Keratinocyte (primary cell): Measurements from ENCODE around the gene TPM3. TPM values are rescaled to one million over a fixed set of nuclear protein-coding genes. Genes with fewer than 3 reads are reported as not detected.

Experiments
- DNase-seq: peaks from one replicate; pipeline ENCODE4 v3.0.0-alpha.2; 2011; ENCODE audit warnings: low read depth, missing footprints, low spot score
- FAIRE-seq: peaks from 2 replicates; lab custom pipeline; 2011; peaks lifted over from hg19 to GRCh38; lab: Jason Lieb, UNC
- H2AFZ ChIP-seq: 2 replicates; pipeline ENCODE4 v1.6.0; 2012; ENCODE audit warnings: low read length, control low read depth, inconsistent platforms; ENCODE audit not compliant: control insufficient read depth
- H3K27ac ChIP-seq: 2 replicates; pipeline ENCODE4 v1.5.1; 2011; ENCODE audit warnings: low read length; ENCODE audit not compliant: control insufficient read depth, insufficient read depth
- H3K27me3 ChIP-seq: 3 replicates; pipeline ENCODE4 v1.6.0; 2011; ENCODE audit warnings: low read length; ENCODE audit not compliant: control insufficient read depth, insufficient read depth; ENCODE audit errors: extremely low read depth
- H3K36me3 ChIP-seq, 2 experiments: 2 replicates in 1 of 2; 3 replicates in 1 of 2; pipeline ENCODE4 v1.5.1; 2011; ENCODE audit warnings: low read length in 2 of 2, mild to moderate bottlenecking in 1 of 2; ENCODE audit not compliant: control insufficient read depth in 2 of 2, insufficient read depth in 2 of 2; ENCODE audit errors: extremely low read depth in 1 of 2
- H3K4me1 ChIP-seq: 3 replicates; pipeline ENCODE4 v1.5.1; 2011; ENCODE audit warnings: low read length; ENCODE audit not compliant: control insufficient read depth, insufficient read depth; ENCODE audit errors: extremely low read depth
- H3K4me2 ChIP-seq: 3 replicates; pipeline ENCODE4 v1.6.0; 2011; ENCODE audit warnings: low read depth, low read length; ENCODE audit not compliant: control insufficient read depth, insufficient read depth; ENCODE audit errors: extremely low read depth
- H3K4me3 ChIP-seq, 3 experiments: fragments of 200-600 bp in 1 of 3; sonication (generic) in 1 of 3; 2 replicates in 2 of 3; 3 replicates in 1 of 3; pipeline ENCODE4 v1.5.1; 2011 to 2016; ENCODE audit warnings: low read length in 3 of 3, mild to moderate bottlenecking in 3 of 3, control low read depth in 2 of 3, inconsistent platforms in 1 of 3, low read depth in 1 of 3, mixed read lengths in 1 of 3, mixed run types in 1 of 3, moderate library complexity in 1 of 3; ENCODE audit not compliant: control insufficient read depth in 2 of 3, insufficient read depth in 2 of 3; ENCODE audit errors: extremely low read depth in 1 of 3
- H3K79me2 ChIP-seq: 2 replicates; pipeline ENCODE4 v1.6.0; 2012; ENCODE audit warnings: low read length; ENCODE audit not compliant: control insufficient read depth, insufficient read depth
- H3K9ac ChIP-seq: 3 replicates; pipeline ENCODE4 v1.6.0; 2011; ENCODE audit warnings: low read length; ENCODE audit not compliant: control insufficient read depth, insufficient read depth; ENCODE audit errors: extremely low read depth
- H3K9me1 ChIP-seq: 3 replicates; pipeline ENCODE4 v1.6.0; 2011; ENCODE audit warnings: low read length; ENCODE audit not compliant: control insufficient read depth, insufficient read depth; ENCODE audit errors: extremely low read depth
- H3K9me3 ChIP-seq: 2 replicates; pipeline ENCODE4 v1.5.1; 2012; ENCODE audit warnings: low read depth, low read length; ENCODE audit not compliant: control insufficient read depth
- H4K20me1 ChIP-seq: 3 replicates; pipeline ENCODE4 v1.6.0; 2011; ENCODE audit warnings: low read length; ENCODE audit not compliant: control insufficient read depth, insufficient read depth; ENCODE audit errors: extremely low read depth
- CTCF ChIP-seq, 3 experiments: IDR thresholded peaks in 1 of 3; conservative IDR thresholded peaks in 1 of 3; optimal IDR thresholded peaks in 1 of 3; 2 replicates in 2 of 3; 3 replicates in 1 of 3; pipeline versions ENCODE3 to v1.5.1; 2011; ENCODE audit warnings: low read length in 3 of 3, mild to moderate bottlenecking in 3 of 3, moderate library complexity in 2 of 3, control low read depth in 1 of 3, inconsistent platforms in 1 of 3; ENCODE audit not compliant: insufficient read depth in 2 of 3; ENCODE audit errors: extremely low read depth in 1 of 3
- EZH2 ChIP-seq: IDR thresholded peaks from one replicate; pipeline ENCODE4 v1.6.1; 2012; ENCODE audit warnings: inconsistent platforms, mild to moderate bottlenecking, low read length, moderate library complexity
- dilution Hi-C: fragments of 300-500 bp; cut with MboI; formaldehyde crosslinking; loops from one replicate; pipeline ENCODE4 v1.7.0; 2020; ENCODE audit warnings: low sequenced_read_pairs; ENCODE audit not compliant: extremely low pct_ligation_motif_present
- polyA plus RNA-seq, 5 experiments: library from polyadenylated mRNA; depleted of rRNA in 3 of 5; stranded (reverse) in 3 of 5; stranded (forward) in 1 of 5; unstranded in 1 of 5; fragments of >200 nt; gene quantifications; 1 replicate in 1 of 5; 2 replicates in 3 of 5; 3 replicates in 1 of 5; pipeline versions ENCODE4 v1.2.1 to v1.2.3, GENCODE V29; 2011 to 2012; ENCODE audit warnings: missing spikeins in 2 of 5, low read depth in 1 of 5, low replicate concordance in 1 of 5

The TPM3 gene
- polyA plus RNA-seq, 1 donor (not counting 4 experiments of a cell fraction or from before 2014, with no cell fraction given) = 585 TPM

GRCh38 chr1:154142358-154142757 is 49.5 kb downstream of the TPM3 start:
- DNase-seq (no peak), FAIRE-seq (no peak)
- Histone ChIP-seq H3K9me3 (no peaks in the 10 kb centered on the region), H3K27me3 (no peaks in the 10 kb centered on the region), H3K9ac (no peak overlapping the region), H3K9me1 (no peaks in the 10 kb centered on the region), H3K4me2 (no peak overlapping the region), H3K4me3 (no peak overlapping the region), H3K27ac (no peak overlapping the region), H3K79me2 (no peaks in the 10 kb centered on the region), H3K36me3 (no peaks in the 10 kb centered on the region), H3K4me1 (no peaks in the 10 kb centered on the region), H2AFZ (no peak overlapping the region), H4K20me1 (no peaks in the 10 kb centered on the region)
- TF ChIP-seq EZH2 (no peak), CTCF (optimal IDR thresholded peaks at IDR 0.05 in 1 of 3, IDR thresholded peaks at IDR 0.05 in 1 of 3, conservative IDR thresholded peaks at IDR 0.05 in 1 of 3; ENCODE audit: extremely low read depth in 1 of 3, insufficient read depth in 2 of 3, low read length in 3 of 3) (no peak)
- dilution Hi-C loops = no loop called here

GRCh38 chr1:154141240-154141639 is 50.7 kb downstream of the TPM3 start:
- DNase-seq (no peak), FAIRE-seq (no peak)
- Histone ChIP-seq H4K20me1 (no peaks in the 10 kb centered on the region), H3K36me3 (no peaks in the 10 kb centered on the region), H3K9me3 (no peaks in the 10 kb centered on the region), H3K9ac (no peak overlapping the region), H3K9me1 (no peaks in the 10 kb centered on the region), H3K4me3 (no peak overlapping the region), H3K4me2 (no peak overlapping the region), H3K27ac (no peak overlapping the region), H2AFZ (no peak overlapping the region), H3K79me2 (no peaks in the 10 kb centered on the region), H3K27me3 (no peaks in the 10 kb centered on the region), H3K4me1 (no peaks in the 10 kb centered on the region)
- dilution Hi-C loops = no loop called here
- TF ChIP-seq EZH2 (no peak), CTCF (optimal IDR thresholded peaks at IDR 0.05 in 1 of 3, IDR thresholded peaks at IDR 0.05 in 1 of 3, conservative IDR thresholded peaks at IDR 0.05 in 1 of 3; ENCODE audit: extremely low read depth in 1 of 3, insufficient read depth in 2 of 3, low read length in 3 of 3) (no peak)
